BE2C (cell line): Measurements from ENCODE around the gene VBP1.

Experiments
- DNase-seq: peaks from one replicate; pipeline ENCODE4 v3.0.0-alpha.2; 2020
- H3K27me3 ChIP-seq: fragments of 250-450 bp; sonication (Bioruptor Pico); 2 replicates; pipeline ENCODE4 v1.5.1; 2020; ENCODE audit warnings: mild to moderate bottlenecking
- H3K36me3 ChIP-seq: fragments of 250-450 bp; sonication (Bioruptor Pico); 2 replicates; pipeline ENCODE4 v1.5.1; 2020; ENCODE audit warnings: mild to moderate bottlenecking
- H3K4me1 ChIP-seq: fragments of 250-450 bp; sonication (Bioruptor Pico); 2 replicates; pipeline ENCODE4 v1.5.1; 2020
- H3K4me3 ChIP-seq: 2 replicates; pipeline ENCODE4 v1.5.1; 2011; ENCODE audit warnings: low read depth, low read length
- H3K9me3 ChIP-seq: fragments of 250-450 bp; sonication (Bioruptor Pico); 2 replicates; pipeline ENCODE4 v1.5.1; 2020
- CTCF ChIP-seq: IDR thresholded peaks from 2 replicates; pipeline ENCODE4 v1.5.1; 2012; ENCODE audit warnings: mild to moderate bottlenecking, low read depth, low read length

Gene VBP1

GRCh38 chrX:155231163-155231562 lies 14.9 kb downstream of the VBP1 start:
- no peak for DNase-seq
- Histone ChIP-seq H3K27me3 (no peaks in the 10 kb centered on the region), H3K4me1 (no peaks in the 10 kb centered on the region), H3K4me3 (no peak overlapping the region), H3K9me3 (no peaks in the 10 kb centered on the region), H3K36me3 (peaks cover 21% of the 10 kb centered on the region)
- no peak for TF ChIP-seq CTCF

GRCh38 chrX:155235891-155236290 lies 19.6 kb downstream of the VBP1 start:
- Histone ChIP-seq H3K4me1 (no peaks in the 10 kb centered on the region), H3K27me3 (no peaks in the 10 kb centered on the region), H3K9me3 (no peaks in the 10 kb centered on the region), H3K36me3 (peaks cover 18% of the 10 kb centered on the region), H3K4me3 (no peak overlapping the region)
- no peak for TF ChIP-seq CTCF
- DNase-seq, result no peak

- Histone ChIP-seq H3K4me3 (no peak overlapping the region), H3K9me3 (no peaks in the 10 kb centered on the region), H3K4me1 (no peaks in the 10 kb centered on the region), H3K36me3 (peaks cover 14% of the 10 kb centered on the region), H3K27me3 (no peaks in the 10 kb centered on the region)
- no peak for DNase-seq
- no peak for TF ChIP-seq CTCF
Observed at GRCh38 chrX:155237719-155238118, 21.5 kb downstream of the VBP1 start.

DNA sequence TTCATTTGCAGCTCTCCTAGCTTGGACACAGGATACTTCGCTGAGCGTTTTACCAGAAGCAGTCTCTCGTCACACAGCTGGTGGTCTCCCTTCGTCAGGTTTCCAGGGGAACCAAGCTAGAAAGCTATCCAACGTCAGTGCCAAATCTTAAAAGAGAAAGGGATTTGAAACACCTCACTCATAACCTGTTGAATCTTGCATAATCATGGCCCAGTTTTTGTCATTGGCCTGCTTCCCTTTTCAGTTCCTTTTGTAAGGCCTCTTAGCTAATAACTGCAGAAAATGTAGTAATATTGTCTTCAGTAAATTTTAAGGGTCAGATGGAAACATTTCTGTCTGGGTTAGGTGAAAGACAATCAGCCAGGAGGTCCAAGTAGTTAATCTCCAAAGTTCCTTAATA lies 26.0 kb downstream of the VBP1 start:
- H3K4me3 ChIP-seq, result no peak overlapping the region
- no peaks in the 10 kb centered on the region for H3K9me3 ChIP-seq
- H3K27me3 ChIP-seq, result no peaks in the 10 kb centered on the region
- no peak for DNase-seq
- no peaks in the 10 kb centered on the region for H3K4me1 ChIP-seq
- peaks cover 3% of the 10 kb centered on the region; the same call in 1 of the 2 replicates for H3K36me3 ChIP-seq
- TF ChIP-seq CTCF, result no peak

GRCh38 chrX:155246748-155247147 lies 30.5 kb downstream of the VBP1 start:
- Histone ChIP-seq H3K4me3 (no peak overlapping the region), H3K27me3 (no peaks in the 10 kb centered on the region), H3K9me3 (no peaks in the 10 kb centered on the region), H3K36me3 (no peaks in the 10 kb centered on the region), H3K4me1 (no peaks in the 10 kb centered on the region)
- DNase-seq, result no peak
- TF ChIP-seq CTCF, result no peak

GRCh38 chrX:155247497-155247896 lies 31.2 kb downstream of the VBP1 start:
- no peaks in the 10 kb centered on the region for H3K27me3 ChIP-seq
- TF ChIP-seq CTCF, result no peak
- no peaks in the 10 kb centered on the region for H3K9me3 ChIP-seq
- H3K36me3 ChIP-seq, result no peaks in the 10 kb centered on the region
- DNase-seq, result no peak
- H3K4me3 ChIP-seq, result no peak overlapping the region
- H3K4me1 ChIP-seq, result no peaks in the 10 kb centered on the region
